DND-41 (cell line): Measurements from ENCODE around the gene MVD.

Source experiments
- ATAC-seq: fragments of 200-7000 bp; cut with Tn5 transposase; 3 replicates; pipeline ENCODE4 v1.9.1; 2021; ENCODE audit warnings: low read depth; ENCODE audit not compliant: insufficient read depth
- DNase-seq: peaks from one replicate; pipeline ENCODE4 v3.0.0-alpha.2; 2020
- H2AFZ ChIP-seq: 2 replicates; pipeline ENCODE4 v1.6.0; 2012; ENCODE audit warnings: low read depth, low read length
- H3K27ac ChIP-seq: 2 replicates; pipeline ENCODE4 v1.5.1; 2012; ENCODE audit warnings: low read length, inconsistent platforms
- H3K27me3 ChIP-seq: fragments of 200-600 bp; sonication (generic); 2 replicates; pipeline ENCODE4 v1.6.0; 2012; ENCODE audit warnings: low read length, mild to moderate bottlenecking, inconsistent platforms; ENCODE audit not compliant: insufficient read depth, poor library complexity
- H3K36me3 ChIP-seq: 2 replicates; pipeline ENCODE4 v1.5.1; 2012; ENCODE audit warnings: low read length, inconsistent platforms; ENCODE audit not compliant: insufficient read depth
- H3K4me1 ChIP-seq: 2 replicates; pipeline ENCODE4 v1.5.1; 2012; ENCODE audit warnings: mild to moderate bottlenecking, low read length; ENCODE audit not compliant: insufficient read depth
- H3K4me2 ChIP-seq: 2 replicates; pipeline ENCODE4 v1.6.0; 2012; ENCODE audit warnings: mild to moderate bottlenecking, moderate library complexity, low read length, inconsistent platforms; ENCODE audit not compliant: insufficient read depth
- H3K4me3 ChIP-seq, 2 experiments: fragments of 200-600 bp in 1 of 2; shearing (Covaris generic) in 1 of 2; 2 replicates each; pipeline ENCODE4 v1.5.1; 2012 to 2016; ENCODE audit warnings: inconsistent platforms in 2 of 2, low read length in 2 of 2, mild to moderate bottlenecking in 2 of 2, low read depth in 1 of 2, moderate library complexity in 1 of 2
- H3K79me2 ChIP-seq: 2 replicates; pipeline ENCODE4 v1.6.0; 2012; ENCODE audit warnings: low read length, inconsistent platforms; ENCODE audit not compliant: insufficient read depth
- H3K9ac ChIP-seq: 2 replicates; pipeline ENCODE4 v1.6.0; 2012; ENCODE audit warnings: low read depth, mild to moderate bottlenecking, inconsistent platforms, low read length, moderate library complexity
- H3K9me3 ChIP-seq: 2 replicates; pipeline ENCODE4 v1.5.1; 2012; ENCODE audit warnings: low read length, moderate library complexity, mild to moderate bottlenecking, inconsistent platforms; ENCODE audit not compliant: insufficient read depth, severe bottlenecking
- H4K20me1 ChIP-seq: 2 replicates; pipeline ENCODE4 v1.6.0; 2012; ENCODE audit warnings: low read length; ENCODE audit not compliant: insufficient read depth
- CTCF ChIP-seq: IDR thresholded peaks from 2 replicates; pipeline ENCODE4 v1.5.1; 2012; ENCODE audit warnings: borderline replicate concordance, low read length, moderate library complexity, mild to moderate bottlenecking; ENCODE audit not compliant: poor library complexity, severe bottlenecking; ENCODE audit errors: extremely low read depth
- EZH2 ChIP-seq: IDR thresholded peaks from 3 replicates; pipeline ENCODE4 v1.6.1; 2012; ENCODE audit warnings: borderline replicate concordance, low read depth, mild to moderate bottlenecking, moderate library complexity, low read length, inconsistent platforms; ENCODE audit not compliant: severe bottlenecking

The MVD gene

GRCh38 chr16:88632587-88632930, 30.3 kb downstream of the MVD start:
- H3K4me2 ChIP-seq: no peak overlapping the region
- no peak overlapping the region for H3K9ac ChIP-seq
- H3K4me1 ChIP-seq: no peaks in the 10 kb centered on the region
- TF ChIP-seq EZH2: no peak
- TF ChIP-seq CTCF: no peak
- H3K9me3 ChIP-seq: no peaks in the 10 kb centered on the region
- no peaks in the 10 kb centered on the region for H3K27me3 ChIP-seq
- H3K4me3 ChIP-seq: no peak overlapping the region
- H3K27ac ChIP-seq: no peak overlapping the region
- peaks cover 17% of the 10 kb centered on the region for H4K20me1 ChIP-seq
- no peak overlapping the region for H2AFZ ChIP-seq
- peaks cover 53% of the 10 kb centered on the region for H3K36me3 ChIP-seq
- ATAC-seq: no peak
- DNase-seq: no peak
- H3K79me2 ChIP-seq: no peaks in the 10 kb centered on the region

- Histone ChIP-seq H4K20me1 (peaks cover 20% of the 10 kb centered on the region), H3K9ac (no peak overlapping the region), H3K9me3 (no peaks in the 10 kb centered on the region), H3K79me2 (no peaks in the 10 kb centered on the region), H3K4me3 (no peak overlapping the region), H3K36me3 (peaks cover 58% of the 10 kb centered on the region), H3K27ac (no peak overlapping the region), H3K4me1 (no peaks in the 10 kb centered on the region), H3K27me3 (no peaks in the 10 kb centered on the region), H3K4me2 (no peak overlapping the region), H2AFZ (no peak overlapping the region)
- DNase-seq (no peak), ATAC-seq (no peak)
- TF ChIP-seq CTCF: no peak
- no peak for TF ChIP-seq EZH2
Observed at GRCh38 chr16:88631920-88632586, 30.8 kb downstream of the MVD start.

GRCh38 chr16:88631384-88631783, 31.5 kb downstream of the MVD start:
- TF ChIP-seq CTCF (no peak), EZH2 (no peak)
- Histone ChIP-seq H3K4me2 (no peak overlapping the region), H3K27ac (no peak overlapping the region), H3K27me3 (no peaks in the 10 kb centered on the region), H3K9ac (no peak overlapping the region), H3K79me2 (no peaks in the 10 kb centered on the region), H3K4me3 (no peak overlapping the region), H3K9me3 (no peaks in the 10 kb centered on the region), H2AFZ (no peak overlapping the region), H3K4me1 (no peaks in the 10 kb centered on the region), H4K20me1 (peaks cover 20% of the 10 kb centered on the region), H3K36me3 (peaks cover 65% of the 10 kb centered on the region)
- DNase-seq: no peak
- ATAC-seq: no peak
